SK-N-MC (cell line): Measurements from ENCODE around the gene ADAM21.

Experiments used
- EZH2 ChIP-seq: fragments of 200-600 bp; sonication (generic); IDR thresholded peaks from one replicate; pipeline ENCODE4 v1.6.1; 2017; ENCODE audit warnings: antibody characterized with exemption
- FOXP2 ChIP-seq: optimal IDR thresholded peaks from 2 replicates; pipeline ENCODE3; 2011; ENCODE audit warnings: mild to moderate bottlenecking, moderate library complexity; ENCODE audit not compliant: insufficient read depth; ENCODE audit errors: extremely low read length, control extremely low read depth
- POLR2AphosphoS5 ChIP-seq: IDR thresholded peaks from 2 replicates; pipeline ENCODE4 v1.6.1; 2012; ENCODE audit warnings: mild to moderate bottlenecking, low read depth, low read length, borderline replicate concordance

GRCh38 chr14:70498191-70498590 lies 46.2 kb downstream of the ADAM21 start:
- no peak for TF ChIP-seq EZH2
- no peak for TF ChIP-seq POLR2AphosphoS5
- TF ChIP-seq FOXP2, result no peak
